IPS-20b (cell line): ENCODE measurements around the gene PGBD1.

ENCODE experiments used
- H3K27ac ChIP-seq: one replicate; pipeline ENCODE4 v1.5.1; 2013; ENCODE audit warnings: low read length
- H3K27me3 ChIP-seq: 2 replicates; pipeline ENCODE4 v1.6.1; 2013; ENCODE audit warnings: mild to moderate bottlenecking, low read length, inconsistent platforms; ENCODE audit not compliant: insufficient read depth
- H3K36me3 ChIP-seq: 2 replicates; pipeline ENCODE4 v1.6.1; 2013; ENCODE audit warnings: low read depth, mild to moderate bottlenecking, inconsistent platforms, low read length, moderate library complexity; ENCODE audit not compliant: insufficient read depth
- H3K4me1 ChIP-seq: 2 replicates; pipeline ENCODE4 v1.6.1; 2013; ENCODE audit warnings: mild to moderate bottlenecking, control low read depth, inconsistent platforms, low read length, moderate library complexity; ENCODE audit not compliant: insufficient read depth
- H3K4me3 ChIP-seq: 2 replicates; pipeline ENCODE4 v1.5.1; 2013; ENCODE audit warnings: mild to moderate bottlenecking, low read length, inconsistent platforms
- H3K9ac ChIP-seq: 2 replicates; pipeline ENCODE4 v1.6.1; 2013; ENCODE audit warnings: low read depth, mild to moderate bottlenecking, inconsistent platforms, low read length, moderate library complexity
- H3K9me3 ChIP-seq: 2 replicates; pipeline ENCODE4 v1.6.1; 2013; ENCODE audit warnings: mild to moderate bottlenecking, low read depth, low read length, inconsistent platforms; ENCODE audit not compliant: insufficient read depth

Gene PGBD1

GRCh38 chr6:28336284-28337120 lies 55.1 kb downstream of the PGBD1 start:
- H3K9ac ChIP-seq = peak overlapping the region; percentile 100
- H3K9me3 ChIP-seq = no peaks in the 10 kb centered on the region
- H3K4me3 ChIP-seq = peak overlapping the region; percentile 99
- H3K27ac ChIP-seq = peak overlapping the region; percentile 96
- H3K27me3 ChIP-seq = no peaks in the 10 kb centered on the region
- H3K4me1 ChIP-seq = peaks cover 15% of the 10 kb centered on the region; the same call in 1 of the 2 replicates
- H3K36me3 ChIP-seq = no peaks in the 10 kb centered on the region

GRCh38 chr6:28337121-28337520 lies 55.7 kb downstream of the PGBD1 start:
- Histone ChIP-seq H3K4me1 (peaks cover 15% of the 10 kb centered on the region; the same call in 1 of the 2 replicates), H3K27me3 (no peaks in the 10 kb centered on the region), H3K9me3 (no peaks in the 10 kb centered on the region), H3K36me3 (no peaks in the 10 kb centered on the region), H3K27ac (no peak overlapping the region), H3K9ac (peak overlapping the region; percentile 100), H3K4me3 (peak overlapping the region; percentile 99)

- Histone ChIP-seq H3K4me1 (peaks cover 7% of the 10 kb centered on the region; the same call in 1 of the 2 replicates), H3K27ac (no peak overlapping the region), H3K27me3 (peaks cover 8% of the 10 kb centered on the region), H3K4me3 (no peak overlapping the region), H3K9ac (no peak overlapping the region), H3K9me3 (no peaks in the 10 kb centered on the region), H3K36me3 (no peaks in the 10 kb centered on the region)
Measured at GRCh38 chr6:28340310-28341095, 59.1 kb downstream of the PGBD1 start.

GRCh38 chr6:28343898-28344677 lies 62.7 kb downstream of the PGBD1 start:
- no peaks in the 10 kb centered on the region for H3K36me3 ChIP-seq
- no peak overlapping the region for H3K4me3 ChIP-seq
- H3K27ac ChIP-seq = no peak overlapping the region
- H3K9me3 ChIP-seq = no peaks in the 10 kb centered on the region
- H3K9ac ChIP-seq = no peak overlapping the region
- no peaks in the 10 kb centered on the region for H3K4me1 ChIP-seq
- H3K27me3 ChIP-seq = peaks cover 20% of the 10 kb centered on the region

GRCh38 chr6:28345201-28345600 lies 63.8 kb downstream of the PGBD1 start:
- H3K27me3 ChIP-seq = peaks cover 20% of the 10 kb centered on the region

GRCh38 chr6:28347119-28347518 lies 65.7 kb downstream of the PGBD1 start:
- H3K4me3 ChIP-seq = no peak overlapping the region
- H3K27me3 ChIP-seq = peaks cover 20% of the 10 kb centered on the region
- no peak overlapping the region for H3K9ac ChIP-seq
- H3K4me1 ChIP-seq = no peaks in the 10 kb centered on the region; the same call in 1 of the 2 replicates
- H3K36me3 ChIP-seq = no peaks in the 10 kb centered on the region
- no peak overlapping the region for H3K27ac ChIP-seq
- H3K9me3 ChIP-seq = no peaks in the 10 kb centered on the region

More at GRCh38 chr6:28345201-28345600, 63.8 kb downstream of the PGBD1 start:
- Histone ChIP-seq H3K36me3 (no peaks in the 10 kb centered on the region), H3K9ac (no peak overlapping the region), H3K4me1 (no peaks in the 10 kb centered on the region), H3K9me3 (no peaks in the 10 kb centered on the region), H3K4me3 (no peak overlapping the region), H3K27ac (no peak overlapping the region)

GRCh38 chr6:28349344-28349891 lies 68.0 kb downstream of the PGBD1 start:
- H3K27ac ChIP-seq = peak overlapping the region; percentile 44
- peak overlapping the region; percentile 87; the same call in 1 of the 2 replicates for H3K9ac ChIP-seq
- H3K4me1 ChIP-seq = no peaks in the 10 kb centered on the region; the same call in 1 of the 2 replicates
- no peaks in the 10 kb centered on the region; the same call in 1 of the 2 replicates for H3K9me3 ChIP-seq
- peaks cover 17% of the 10 kb centered on the region for H3K27me3 ChIP-seq
- peak overlapping the region; percentile 84 for H3K4me3 ChIP-seq
- no peaks in the 10 kb centered on the region for H3K36me3 ChIP-seq

- no peaks in the 10 kb centered on the region; the same call in 1 of the 2 replicates for H3K9me3 ChIP-seq
- peak within 1 kb of the TSS; percentile 87; the same call in 1 of the 2 replicates for H3K9ac ChIP-seq
- no peaks in the 10 kb centered on the region for H3K36me3 ChIP-seq
- peak within 1 kb of the TSS; percentile 84 for H3K4me3 ChIP-seq
- H3K27ac ChIP-seq = peak within 1 kb of the TSS; percentile 44
- H3K27me3 ChIP-seq = peaks cover 16% of the 10 kb centered on the region
- H3K4me1 ChIP-seq = no peaks in the 10 kb centered on the region; the same call in 1 of the 2 replicates
Measured at GRCh38 chr6:28349892-28350737, 68.7 kb downstream of the PGBD1 start, which contains the start of gene ZKSCAN3. Gene ZKSCAN3 (plus strand): TSS chr6:28349947. CDS start chr6:28359587, 9,640 bp downstream.

- Histone ChIP-seq H3K4me1 (no peaks in the 10 kb centered on the region; the same call in 1 of the 2 replicates), H3K27me3 (peaks cover 10% of the 10 kb centered on the region; the same call in 1 of the 2 replicates), H3K36me3 (no peaks in the 10 kb centered on the region), H3K9me3 (no peaks in the 10 kb centered on the region; the same call in 1 of the 2 replicates), H3K27ac (no peak overlapping the region), H3K9ac (peak overlapping the region; percentile 87; the same call in 1 of the 2 replicates), H3K4me3 (peak overlapping the region; percentile 84)
Measured at GRCh38 chr6:28351087-28351486, 69.7 kb downstream of the PGBD1 start.

GRCh38 chr6:28351493-28351925 lies 70.1 kb downstream of the PGBD1 start:
- H3K4me3 ChIP-seq = peak overlapping the region; percentile 84
- H3K9ac ChIP-seq = no peak overlapping the region
- no peak overlapping the region for H3K27ac ChIP-seq

More at GRCh38 chr6:28351493-28351925, 70.1 kb downstream of the PGBD1 start:
- Histone ChIP-seq H3K36me3 (no peaks in the 10 kb centered on the region), H3K27me3 (peaks cover 7% of the 10 kb centered on the region; the same call in 1 of the 2 replicates), H3K4me1 (peaks cover 3% of the 10 kb centered on the region; the same call in 1 of the 2 replicates), H3K9me3 (no peaks in the 10 kb centered on the region; the same call in 1 of the 2 replicates)
